Lower leg skin (tissue), 3 donors: Measurements from ENCODE around the gene SUGCT.

ENCODE experiments used
- CTCF ChIP-seq, 3 donors: fragments of 450-650 bp; IDR thresholded peaks; one replicate each; pipeline ENCODE4 v1.5.1; 2016; ENCODE audit warnings: antibody characterized with exemption in 3 of 3, mild to moderate bottlenecking in 3 of 3, moderate library complexity in 2 of 3
- POLR2A ChIP-seq, 2 donors: fragments of 450-650 bp; IDR thresholded peaks; one replicate each; pipeline ENCODE4 v1.6.1; 2016 to 2017; ENCODE audit warnings: antibody characterized with exemption in 2 of 2, mild to moderate bottlenecking in 1 of 2, moderate library complexity in 1 of 2

DNA sequence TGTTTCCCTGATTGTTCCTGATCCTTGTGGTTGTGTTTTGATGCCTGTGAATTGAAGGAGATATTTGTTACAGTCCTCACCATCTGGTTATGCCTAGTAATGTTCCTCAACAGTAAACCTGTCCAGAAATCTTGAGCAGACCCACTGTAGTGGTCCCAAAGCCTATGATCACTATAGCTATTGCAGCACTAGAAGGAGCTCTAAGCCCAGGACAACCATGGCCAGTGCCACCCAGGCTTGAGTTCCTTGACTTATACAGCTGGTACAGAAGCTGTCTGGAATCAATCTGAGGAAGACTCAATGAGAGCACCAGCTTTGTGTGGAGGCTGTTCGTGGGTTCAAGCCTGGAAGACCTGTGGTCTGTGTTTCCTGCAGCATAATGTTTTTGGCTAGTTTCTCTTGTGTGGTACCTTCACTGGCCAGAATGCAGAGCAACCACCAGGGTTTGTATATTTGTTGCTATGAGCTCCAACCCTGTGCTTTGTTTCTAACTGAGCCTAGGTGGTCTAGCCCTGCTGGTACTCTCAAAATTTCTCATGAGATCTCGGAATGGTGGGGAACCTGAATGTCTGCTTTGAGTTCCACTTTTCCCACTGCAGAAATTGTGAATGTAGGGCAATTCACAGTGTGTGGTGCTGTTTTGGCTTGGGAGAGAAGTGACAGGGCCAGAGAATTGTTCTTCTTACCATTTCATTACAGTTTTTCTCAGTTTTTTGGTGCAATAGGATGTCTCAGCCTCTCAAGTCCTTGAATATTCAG, 355.2 kb downstream of the SUGCT start:
- TF ChIP-seq POLR2A (IDR thresholded peaks at IDR 0.05) (no peak), CTCF (IDR thresholded peaks at IDR 0.05) (no peak)
